ENCODE results near the gene ARHGAP10.
A peak's percentile ranks its signal among the peaks of the same experiment; 100 is the strongest.
"Not testable (repeated sequence)": the region's sequence is repeated elsewhere in the genome, so short reads cannot be mapped to it uniquely, and the experiment has no call there.

ARHGAP10 gene

DNA sequence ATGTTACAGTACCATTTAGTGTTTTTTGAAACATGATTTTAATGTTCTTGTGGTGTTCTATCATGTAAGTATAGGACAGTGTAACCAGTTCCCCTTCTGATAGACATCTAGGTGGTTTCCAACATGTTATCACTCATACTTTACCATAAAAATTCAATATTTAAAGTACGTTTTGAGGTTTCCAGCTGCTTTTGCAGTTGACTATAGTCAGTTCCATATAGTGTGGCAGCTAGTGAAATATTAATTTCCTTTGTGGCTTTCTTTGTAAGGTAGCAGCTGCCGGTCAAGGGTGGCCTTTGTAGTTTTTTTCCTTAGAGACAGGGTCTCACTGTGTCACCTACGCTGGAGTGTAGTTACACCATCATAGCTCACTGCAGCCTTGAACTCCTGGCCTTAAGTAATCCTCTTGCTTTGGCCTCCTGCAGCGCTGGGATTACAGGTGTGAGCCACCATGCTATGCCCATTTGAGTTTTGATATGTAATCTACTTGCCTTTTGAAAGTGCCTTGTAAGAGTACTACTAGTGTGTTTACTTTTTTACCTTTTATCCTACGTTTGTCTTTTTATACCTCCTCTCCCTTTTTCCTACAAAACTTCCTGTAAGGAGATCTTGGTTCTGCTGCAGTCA, 63.0 kb downstream of the ARHGAP10 start:
- TF ChIP-seq, protein P1, sequence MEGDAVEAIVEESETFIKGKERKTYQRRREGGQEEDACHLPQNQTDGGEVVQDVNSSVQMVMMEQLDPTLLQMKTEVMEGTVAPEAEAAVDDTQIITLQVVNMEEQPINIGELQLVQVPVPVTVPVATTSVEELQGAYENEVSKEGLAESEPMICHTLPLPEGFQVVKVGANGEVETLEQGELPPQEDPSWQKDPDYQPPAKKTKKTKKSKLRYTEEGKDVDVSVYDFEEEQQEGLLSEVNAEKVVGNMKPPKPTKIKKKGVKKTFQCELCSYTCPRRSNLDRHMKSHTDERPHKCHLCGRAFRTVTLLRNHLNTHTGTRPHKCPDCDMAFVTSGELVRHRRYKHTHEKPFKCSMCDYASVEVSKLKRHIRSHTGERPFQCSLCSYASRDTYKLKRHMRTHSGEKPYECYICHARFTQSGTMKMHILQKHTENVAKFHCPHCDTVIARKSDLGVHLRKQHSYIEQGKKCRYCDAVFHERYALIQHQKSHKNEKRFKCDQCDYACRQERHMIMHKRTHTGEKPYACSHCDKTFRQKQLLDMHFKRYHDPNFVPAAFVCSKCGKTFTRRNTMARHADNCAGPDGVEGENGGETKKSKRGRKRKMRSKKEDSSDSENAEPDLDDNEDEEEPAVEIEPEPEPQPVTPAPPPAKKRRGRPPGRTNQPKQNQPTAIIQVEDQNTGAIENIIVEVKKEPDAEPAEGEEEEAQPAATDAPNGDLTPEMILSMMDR (IDR thresholded peaks at IDR 0.05; ENCODE audit: insufficient read depth, low read depth, low read length, missing control alignments), result no peak
- no peak overlapping the region for H3K4me3 ChIP-seq (ENCODE audit: low read depth, low read length)
- DNase-seq (ENCODE audit: low read depth), result peak; percentile 69

DNA sequence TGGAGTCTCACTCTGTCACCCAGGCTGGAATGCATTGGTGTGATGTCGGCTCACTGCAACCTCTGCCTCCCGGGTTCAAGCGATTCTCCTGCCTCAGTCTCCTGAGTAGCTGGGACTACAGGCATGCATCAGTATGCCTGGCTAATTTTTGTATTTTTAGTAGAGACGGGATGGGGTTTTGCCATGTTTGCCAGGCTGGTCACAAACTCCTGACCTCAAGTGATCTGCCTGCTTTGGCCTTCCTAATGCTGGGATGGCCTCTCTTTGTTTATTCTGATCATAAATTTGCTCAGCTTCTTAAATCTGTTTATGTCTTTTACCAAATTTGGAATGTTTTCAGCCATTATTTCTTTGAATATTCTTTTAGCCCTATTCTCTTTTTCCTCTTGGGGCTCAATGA, 67.2 kb downstream of the ARHGAP10 start:
- DNase-seq (ENCODE audit: low read depth); H3K4me3 ChIP-seq (ENCODE audit: low read depth, low read length): not testable (repeated sequence)

GRCh38 chr4:147799986-147800555, 68.2 kb downstream of the ARHGAP10 start:
- TF ChIP-seq, protein P1 (IDR thresholded peaks at IDR 0.05; ENCODE audit: insufficient read depth, low read depth, low read length, missing control alignments), result no peak
- peak; percentile 95 for DNase-seq (ENCODE audit: low read depth)
- peak overlapping the region; percentile 9; the same call in 1 of the 2 replicates for H3K4me3 ChIP-seq (ENCODE audit: low read depth, low read length)

DNA sequence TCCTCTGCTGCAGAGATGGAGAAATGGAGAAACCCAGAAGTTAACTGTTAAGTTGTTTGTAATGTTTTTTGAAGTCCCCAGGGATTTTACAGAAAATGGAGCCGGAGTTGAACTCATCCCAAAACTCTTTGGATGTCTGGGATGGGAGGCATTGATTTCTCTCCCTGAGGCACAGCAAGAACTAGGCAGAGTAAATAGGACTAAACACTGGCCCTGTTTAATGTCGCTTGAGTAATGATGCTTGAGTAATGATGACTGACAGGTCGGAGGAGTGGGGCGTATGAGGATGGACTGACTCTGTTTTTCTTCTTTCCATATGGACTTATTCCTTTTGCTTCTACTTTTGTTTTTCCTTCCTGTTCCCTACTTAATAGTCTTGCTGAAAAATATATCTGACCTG, 69.9 kb downstream of the ARHGAP10 start:
- TF ChIP-seq, protein P1 (IDR thresholded peaks at IDR 0.05; ENCODE audit: insufficient read depth, low read depth, low read length, missing control alignments), result no peak
- H3K4me3 ChIP-seq (ENCODE audit: low read depth, low read length), result no peak overlapping the region

DNA sequence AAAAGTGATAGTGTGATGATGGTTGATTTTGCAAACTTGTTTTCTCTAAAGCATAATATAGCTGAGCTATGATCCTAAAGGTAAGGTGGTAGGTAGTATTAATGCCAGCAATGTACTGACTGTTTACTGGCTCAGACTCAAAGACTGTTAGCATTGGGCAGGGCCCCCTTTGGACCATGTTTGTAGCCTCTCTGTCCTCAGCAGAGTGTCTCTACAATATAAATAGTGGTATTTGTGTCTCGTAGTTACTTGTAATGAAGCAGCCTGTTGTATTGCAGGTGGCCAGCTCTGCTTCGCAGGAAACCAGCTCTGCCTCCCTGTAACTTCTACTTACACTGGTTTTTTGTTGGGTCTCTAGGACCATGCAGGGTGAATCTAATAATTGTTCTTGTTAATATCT, 70.5 kb downstream of the ARHGAP10 start:
- DNase-seq (ENCODE audit: low read depth), result no peak
- TF ChIP-seq, protein P1 (IDR thresholded peaks at IDR 0.05; ENCODE audit: insufficient read depth, low read depth, low read length, missing control alignments), result no peak
- no peak overlapping the region for H3K4me3 ChIP-seq (ENCODE audit: low read depth, low read length)

More for the DNA sequence above, 69.9 kb downstream of the ARHGAP10 start:
- DNase-seq (ENCODE audit: low read depth), result no peak

DNA sequence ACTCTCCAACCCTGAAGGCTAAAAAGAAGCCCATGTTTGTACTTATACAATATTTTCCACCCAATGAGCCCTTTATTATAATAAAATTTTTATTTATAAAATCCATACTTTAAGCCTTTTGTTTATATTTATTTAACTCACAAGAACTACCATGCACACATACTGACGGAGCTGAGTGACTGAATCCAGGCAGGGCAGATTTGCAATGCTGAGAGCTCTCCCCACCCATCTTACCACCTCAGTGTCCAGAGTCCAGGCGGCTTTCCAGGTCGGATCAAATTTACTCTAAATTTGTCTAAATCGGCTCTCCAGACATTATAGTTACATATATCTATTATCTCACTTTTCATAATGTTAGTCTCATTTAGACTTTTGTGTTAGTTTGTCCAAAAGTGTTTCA, 74.1 kb downstream of the ARHGAP10 start:
- H3K4me3 ChIP-seq (ENCODE audit: low read depth, low read length), result no peak overlapping the region
- no peak for DNase-seq (ENCODE audit: low read depth)
- TF ChIP-seq, protein P1 (IDR thresholded peaks at IDR 0.05; ENCODE audit: insufficient read depth, low read depth, low read length, missing control alignments), result no peak

DNA sequence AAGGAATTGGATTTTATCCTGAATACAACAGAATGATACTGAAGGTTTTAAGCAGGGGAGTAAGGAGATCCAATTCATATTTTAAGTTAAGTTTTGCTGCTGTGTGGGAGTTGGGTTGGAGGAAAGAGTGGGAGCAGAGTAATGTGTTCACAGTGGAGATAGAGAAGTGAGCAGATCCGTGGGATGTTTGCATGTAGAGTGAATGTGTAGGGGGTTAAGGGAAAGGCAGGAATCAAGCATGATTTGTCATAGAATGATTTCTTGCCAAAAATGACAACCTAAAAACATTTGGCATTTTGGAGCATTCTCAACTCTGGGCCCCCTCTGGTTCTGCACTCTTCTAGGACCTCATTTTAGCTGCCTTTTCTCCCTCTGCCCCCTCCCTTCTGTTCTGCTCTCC, 76.6 kb downstream of the ARHGAP10 start:
- no peak overlapping the region for H3K4me3 ChIP-seq (ENCODE audit: low read depth, low read length)
- no peak for DNase-seq (ENCODE audit: low read depth)
- TF ChIP-seq, protein P1 (IDR thresholded peaks at IDR 0.05; ENCODE audit: insufficient read depth, low read depth, low read length, missing control alignments), result no peak

Measured in GM12865 (cell line).